Measurements from ENCODE around the gene GPR119. TPM values are rescaled to one million over a fixed set of nuclear protein-coding genes. Genes with fewer than 3 reads are reported as not detected.

GPR119 gene
- total RNA-seq, 4 donors from 2014 or later: not detected

DNA sequence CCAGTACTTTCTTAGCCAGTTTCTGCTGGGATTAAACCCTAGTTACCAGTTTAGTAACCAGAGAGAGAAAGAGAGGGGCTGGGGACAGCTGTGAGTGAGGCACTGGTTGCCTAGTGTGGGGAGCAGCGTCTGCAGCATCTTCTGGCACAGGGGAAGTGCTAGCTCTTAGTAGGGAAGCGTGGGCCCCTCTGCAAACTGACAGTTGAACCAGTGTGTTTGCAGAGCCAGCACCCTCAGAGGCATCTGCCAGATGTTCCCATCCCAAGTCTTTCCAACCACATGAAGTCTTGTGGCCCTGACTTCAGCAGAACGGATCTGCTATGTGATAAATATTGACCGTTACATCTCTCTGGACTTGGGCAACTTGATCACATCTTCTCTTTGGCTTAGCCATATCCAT lies 31.3 kb upstream of the GPR119 start:
- WGBS, 2 donors: 58 to 76% methylated on average over 4 of the region's 4 CpGs
- intact Hi-C loops (cut with DNase I; ENCODE audit: low total_unique reads): no loop called here
- no peak overlapping the region for H3K4me3 ChIP-seq (ENCODE audit: low read depth, poor library complexity, severe bottlenecking)
- no peak for DNase-seq (ENCODE audit: low spot score in 2 of 2)
- TF ChIP-seq POLR2A (IDR thresholded peaks at IDR 0.05): no peak
- TF ChIP-seq, protein P1, sequence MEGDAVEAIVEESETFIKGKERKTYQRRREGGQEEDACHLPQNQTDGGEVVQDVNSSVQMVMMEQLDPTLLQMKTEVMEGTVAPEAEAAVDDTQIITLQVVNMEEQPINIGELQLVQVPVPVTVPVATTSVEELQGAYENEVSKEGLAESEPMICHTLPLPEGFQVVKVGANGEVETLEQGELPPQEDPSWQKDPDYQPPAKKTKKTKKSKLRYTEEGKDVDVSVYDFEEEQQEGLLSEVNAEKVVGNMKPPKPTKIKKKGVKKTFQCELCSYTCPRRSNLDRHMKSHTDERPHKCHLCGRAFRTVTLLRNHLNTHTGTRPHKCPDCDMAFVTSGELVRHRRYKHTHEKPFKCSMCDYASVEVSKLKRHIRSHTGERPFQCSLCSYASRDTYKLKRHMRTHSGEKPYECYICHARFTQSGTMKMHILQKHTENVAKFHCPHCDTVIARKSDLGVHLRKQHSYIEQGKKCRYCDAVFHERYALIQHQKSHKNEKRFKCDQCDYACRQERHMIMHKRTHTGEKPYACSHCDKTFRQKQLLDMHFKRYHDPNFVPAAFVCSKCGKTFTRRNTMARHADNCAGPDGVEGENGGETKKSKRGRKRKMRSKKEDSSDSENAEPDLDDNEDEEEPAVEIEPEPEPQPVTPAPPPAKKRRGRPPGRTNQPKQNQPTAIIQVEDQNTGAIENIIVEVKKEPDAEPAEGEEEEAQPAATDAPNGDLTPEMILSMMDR (IDR thresholded peaks at IDR 0.05): no peak

DNA sequence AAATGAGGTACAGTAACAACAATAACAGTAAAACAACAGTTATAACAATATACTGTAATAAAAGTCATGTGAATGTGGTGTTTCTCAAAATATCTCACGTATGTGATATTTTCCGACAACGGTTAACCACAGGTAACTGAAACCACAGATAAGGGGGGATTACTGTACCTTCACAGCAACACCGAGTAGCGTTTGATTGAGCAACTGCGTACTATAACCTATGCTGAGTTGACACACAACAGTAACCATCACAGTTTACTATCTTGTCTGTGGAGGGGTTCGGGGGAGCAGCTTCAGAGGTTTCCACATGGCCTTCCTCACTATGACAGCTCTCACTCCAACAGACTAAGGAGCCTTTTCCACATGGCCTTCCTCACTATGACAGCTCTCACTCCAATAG lies 29.7 kb upstream of the GPR119 start:
- intact Hi-C loops (cut with DNase I; ENCODE audit: low total_unique reads): no loop called here
- H3K4me3 ChIP-seq (ENCODE audit: low read depth, poor library complexity, severe bottlenecking): no peak overlapping the region

DNA sequence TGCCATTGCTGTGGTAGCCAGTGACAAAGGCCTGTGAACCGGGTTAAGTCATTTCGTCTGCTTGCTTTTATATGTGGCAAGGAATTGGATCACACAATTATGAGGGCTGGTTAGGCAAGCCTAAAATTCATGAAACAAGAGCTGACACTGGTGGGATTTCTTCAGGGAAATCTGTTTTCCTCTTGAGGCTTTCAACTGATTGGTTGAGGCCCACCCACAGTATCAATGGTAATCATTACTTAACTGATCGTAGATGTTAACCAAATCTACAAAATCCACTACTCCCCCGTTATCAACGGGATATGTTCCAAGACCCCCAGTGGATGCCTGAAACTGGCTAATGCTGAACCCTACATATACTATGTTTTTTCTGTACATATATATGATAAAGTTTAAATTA lies 29.3 kb upstream of the GPR119 start:
- intact Hi-C loops (cut with DNase I; ENCODE audit: low total_unique reads): no loop called here
- no peak for DNase-seq (ENCODE audit: low spot score in 2 of 2)
- 93% methylated on average over 5 of the region's 5 CpGs for WGBS, 2 donors
- no peak for TF ChIP-seq POLR2A (IDR thresholded peaks at IDR 0.05)
- TF ChIP-seq, protein P1 (IDR thresholded peaks at IDR 0.05): no peak
- no peak overlapping the region for H3K4me3 ChIP-seq (ENCODE audit: low read depth, poor library complexity, severe bottlenecking)

More for the DNA sequence above, 29.7 kb upstream of the GPR119 start:
- no peak for TF ChIP-seq POLR2A (IDR thresholded peaks at IDR 0.05)
- TF ChIP-seq, protein P1 (IDR thresholded peaks at IDR 0.05): no peak
- no peak for DNase-seq (ENCODE audit: low spot score in 2 of 2)
- 92 to 95% methylated on average over 7 of the region's 7 CpGs for WGBS, 2 donors

DNA sequence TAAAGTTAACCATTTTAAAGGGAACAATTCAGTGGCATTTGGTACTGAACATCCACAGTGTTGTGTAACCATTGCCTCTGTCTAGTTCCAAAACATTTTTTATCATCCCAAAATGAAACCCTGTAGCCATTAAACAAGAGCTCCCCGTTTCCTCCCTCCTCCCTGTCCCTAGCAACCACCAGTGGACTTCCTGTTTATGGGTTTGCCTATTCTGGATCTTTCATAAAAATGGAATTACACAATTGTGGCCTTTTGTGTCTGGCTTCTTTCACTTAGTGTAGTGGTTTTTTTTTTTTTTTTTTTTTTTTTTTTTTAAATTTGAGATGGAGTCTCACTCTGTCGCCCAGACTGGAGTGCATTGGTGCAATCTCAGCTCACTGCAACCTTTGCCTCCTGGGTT lies 27.9 kb upstream of the GPR119 start:
- no peak overlapping the region for H3K4me3 ChIP-seq (ENCODE audit: low read depth, poor library complexity, severe bottlenecking)
- TF ChIP-seq POLR2A (IDR thresholded peaks at IDR 0.05): no peak
- TF ChIP-seq, protein P1 (IDR thresholded peaks at IDR 0.05): no peak
- intact Hi-C loops (cut with DNase I; ENCODE audit: low total_unique reads): no loop called here
- WGBS, 2 donors: 54 to 68% methylated on average over 1 to 2 of the region's 2 CpGs
- DNase-seq (ENCODE audit: low spot score in 2 of 2): no peak

DNA sequence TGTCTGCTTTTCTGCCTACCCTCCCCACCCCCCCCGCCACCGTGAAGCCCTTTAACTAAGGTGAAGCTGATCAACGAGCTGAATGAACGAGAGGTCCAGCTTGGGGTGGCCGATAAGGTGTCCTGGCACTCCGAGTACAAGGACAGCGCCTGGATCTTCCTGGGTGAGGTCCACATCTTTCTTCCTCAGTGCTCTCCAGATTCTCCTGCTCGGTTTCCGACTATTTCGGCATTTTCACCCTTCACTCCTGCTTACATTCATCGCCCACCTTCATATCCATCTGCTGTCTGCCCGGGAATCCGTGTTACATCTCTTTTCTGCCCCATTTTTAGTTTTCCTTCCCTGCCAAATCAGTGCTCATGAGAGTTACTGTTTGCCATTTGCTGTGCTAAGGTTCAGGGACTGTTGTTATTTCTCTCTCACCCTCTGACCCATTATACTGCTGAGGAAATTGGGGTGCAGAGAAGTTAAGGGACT lies 16.8 kb upstream of the GPR119 start:
- DNase-seq (ENCODE audit: low spot score in 2 of 2): no peak
- H3K4me3 ChIP-seq (ENCODE audit: low read depth, poor library complexity, severe bottlenecking): peak overlapping the region; percentile 38
- WGBS, 2 donors: 0 to 28% methylated on average over 12 to 13 of the region's 13 CpGs
- no peak for TF ChIP-seq POLR2A (IDR thresholded peaks at IDR 0.05)
- TF ChIP-seq, protein P1 (IDR thresholded peaks at IDR 0.05): no peak
- intact Hi-C loops (cut with DNase I; ENCODE audit: low total_unique reads): no loop called here

Measured in lower leg skin (tissue), 4 donors.